Smooth muscle cell (in vitro differentiated cells): ENCODE measurements around the gene C2orf68. TPM values are rescaled to one million over a fixed set of nuclear protein-coding genes. Genes with fewer than 3 reads are reported as not detected.
"Not testable (repeated sequence)": the region's sequence is repeated elsewhere in the genome, so short reads cannot be mapped to it uniquely, and the experiment has no call there.

Experiments used
- DNase-seq: peaks from one replicate; lab custom pipeline; 2025; ENCODE audit not compliant: unreplicated experiment; lab: John Stamatoyannopoulos, UW
- H2AFZ ChIP-seq: fragments of 200-600 bp; sonication (generic); 2 replicates; pipeline ENCODE4 v1.6.0; 2016; ENCODE audit warnings: antibody characterized with exemption, low read depth, mild to moderate bottlenecking
- H3F3A ChIP-seq: fragments of 200-600 bp; sonication (generic); 2 replicates; pipeline ENCODE4 v1.6.0; 2017; ENCODE audit warnings: antibody characterized with exemption, low read depth
- H3K27ac ChIP-seq: fragments of 200-600 bp; sonication (generic); 2 replicates; pipeline ENCODE4 v1.5.1; 2016; ENCODE audit warnings: low read depth, mild to moderate bottlenecking
- H3K27me3 ChIP-seq: fragments of 200-600 bp; sonication (generic); 2 replicates; pipeline ENCODE4 v1.6.1; 2016; ENCODE audit warnings: low read depth, mild to moderate bottlenecking
- H3K36me3 ChIP-seq: fragments of 200-600 bp; sonication (generic); 2 replicates; pipeline ENCODE4 v1.5.1; 2016; ENCODE audit warnings: low read depth
- H3K4me1 ChIP-seq: fragments of 200-600 bp; sonication (generic); 2 replicates; pipeline ENCODE4 v1.5.1; 2016; ENCODE audit warnings: low read depth
- H3K4me2 ChIP-seq: fragments of 200-600 bp; sonication (generic); 2 replicates; pipeline ENCODE4 v1.6.0; 2016; ENCODE audit warnings: mild to moderate bottlenecking
- H3K4me3 ChIP-seq: fragments of 200-600 bp; sonication (generic); 2 replicates; pipeline ENCODE4 v1.5.1; 2016; ENCODE audit warnings: mild to moderate bottlenecking
- H3K79me2 ChIP-seq: fragments of 200-600 bp; sonication (generic); 2 replicates; pipeline ENCODE4 v1.6.0; 2016; ENCODE audit warnings: low read depth, mild to moderate bottlenecking
- H3K9ac ChIP-seq: fragments of 200-600 bp; sonication (generic); 2 replicates; pipeline ENCODE4 v1.6.0; 2016; ENCODE audit warnings: low read depth
- H3K9me3 ChIP-seq: fragments of 200-600 bp; sonication (generic); replicated peaks from 2 replicates; pipeline ENCODE4 v1.5.1; 2016; ENCODE audit warnings: low read depth
- H4K20me1 ChIP-seq: fragments of 200-600 bp; sonication (generic); 2 replicates; pipeline ENCODE4 v1.6.0; 2016; ENCODE audit warnings: low read depth
- WGBS: methylation state at CpG from one replicate; pipeline ENCODE4 v1.1.7; 2016; ENCODE audit warnings: low lambda C conversion rate; 5-methylcytosine and 5-hydroxymethylcytosine counted together
- polyA plus RNA-seq: library from polyadenylated mRNA; unstranded; fragments of >200 nt; fragmentation: Nextera tagmentation; extraction: Ambion mirVana; gene quantifications from 2 replicates; pipeline ENCODE4 v1.2.1, GENCODE V29; 2016
- total RNA-seq: library from RNA; depleted of rRNA; stranded (reverse); fragments of >200 nt; gene quantifications from 2 replicates; pipeline ENCODE4 v1.2.3, GENCODE V29; 2014
- TF ChIP-seq, protein P1 (sequence below): fragments of 200-600 bp; sonication (generic); IDR thresholded peaks from 2 replicates; pipeline ENCODE4 v1.5.1; 2017; ENCODE audit warnings: borderline replicate concordance, mild to moderate bottlenecking, antibody characterized with exemption; ENCODE audit not compliant: insufficient read depth, poor library complexity, severe bottlenecking

C2orf68 gene, protein sequence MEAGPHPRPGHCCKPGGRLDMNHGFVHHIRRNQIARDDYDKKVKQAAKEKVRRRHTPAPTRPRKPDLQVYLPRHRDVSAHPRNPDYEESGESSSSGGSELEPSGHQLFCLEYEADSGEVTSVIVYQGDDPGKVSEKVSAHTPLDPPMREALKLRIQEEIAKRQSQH
- total RNA-seq (7.9 and 9.1 TPM in 2 replicates), polyA plus RNA-seq (10.1 and 11.6 TPM in 2 replicates)

DNA sequence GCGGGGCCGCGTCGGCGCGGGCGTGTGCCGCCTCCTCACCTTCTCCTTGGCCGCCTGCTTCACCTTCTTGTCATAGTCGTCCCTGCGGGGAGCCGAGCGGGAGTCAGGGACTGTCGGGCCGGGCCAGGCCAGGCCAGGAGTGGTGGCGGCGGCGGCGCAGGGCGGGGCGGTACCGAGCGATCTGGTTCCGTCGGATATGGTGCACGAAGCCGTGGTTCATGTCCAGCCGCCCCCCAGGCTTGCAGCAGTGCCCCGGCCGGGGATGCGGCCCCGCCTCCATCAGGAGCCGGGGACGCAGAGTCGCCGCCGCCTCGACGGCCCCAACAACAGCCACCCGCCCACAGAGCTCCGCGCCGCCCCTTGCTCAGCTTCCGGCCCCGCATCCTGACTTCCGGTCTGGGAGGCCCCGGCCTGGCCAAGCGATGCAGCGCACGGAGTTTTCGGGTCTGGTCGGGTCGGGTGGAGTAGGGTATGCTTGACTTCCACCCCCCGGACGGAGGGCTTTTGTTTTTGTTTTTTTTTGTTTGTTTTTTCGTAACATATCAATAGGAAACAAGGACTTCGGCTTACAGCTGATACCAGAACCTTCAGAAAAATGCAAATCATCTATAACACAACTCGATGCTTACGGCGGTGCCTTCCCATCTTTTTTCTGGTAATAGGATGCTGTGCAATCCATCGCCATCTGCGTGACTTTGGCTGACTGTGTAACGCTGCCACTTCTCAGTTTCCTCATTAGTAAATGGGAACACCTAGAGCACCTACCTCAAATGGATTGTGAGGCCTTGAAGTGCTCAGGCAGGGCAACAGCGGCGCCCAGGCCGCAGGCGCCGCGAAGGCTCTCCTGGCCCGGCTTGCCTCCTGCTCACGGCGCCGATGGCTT lies at the start of gene C2orf68:
Gene C2orf68, minus strand, starts transcription at position 362 of the 883 bp plus-strand sequence. Its CDS starts 82 bp downstream, at position 280.
- peak within 1 kb of the TSS; percentile 74 for H3K4me3 ChIP-seq
- no peaks in the 10 kb centered on the region for H3K36me3 ChIP-seq
- 9% methylated on average over 72 of the region's 73 CpGs for whole genome bisulfite sequencing
- peak within 1 kb of the TSS; percentile 82 for H2AFZ ChIP-seq
- peak; percentile 65 for DNase-seq
- H3K9me3 ChIP-seq: no peaks in the 10 kb centered on the region
- peaks cover 9% of the 10 kb centered on the region for H4K20me1 ChIP-seq
- peak within 1 kb of the TSS; percentile 92 for H3K4me2 ChIP-seq
- H3K27ac ChIP-seq: peak within 1 kb of the TSS; percentile 77
- H3K4me1 ChIP-seq: peaks cover 2% of the 10 kb centered on the region
- no peaks in the 10 kb centered on the region for H3K27me3 ChIP-seq
- peaks cover 29% of the 10 kb centered on the region for H3F3A ChIP-seq
- TF ChIP-seq, protein P1, sequence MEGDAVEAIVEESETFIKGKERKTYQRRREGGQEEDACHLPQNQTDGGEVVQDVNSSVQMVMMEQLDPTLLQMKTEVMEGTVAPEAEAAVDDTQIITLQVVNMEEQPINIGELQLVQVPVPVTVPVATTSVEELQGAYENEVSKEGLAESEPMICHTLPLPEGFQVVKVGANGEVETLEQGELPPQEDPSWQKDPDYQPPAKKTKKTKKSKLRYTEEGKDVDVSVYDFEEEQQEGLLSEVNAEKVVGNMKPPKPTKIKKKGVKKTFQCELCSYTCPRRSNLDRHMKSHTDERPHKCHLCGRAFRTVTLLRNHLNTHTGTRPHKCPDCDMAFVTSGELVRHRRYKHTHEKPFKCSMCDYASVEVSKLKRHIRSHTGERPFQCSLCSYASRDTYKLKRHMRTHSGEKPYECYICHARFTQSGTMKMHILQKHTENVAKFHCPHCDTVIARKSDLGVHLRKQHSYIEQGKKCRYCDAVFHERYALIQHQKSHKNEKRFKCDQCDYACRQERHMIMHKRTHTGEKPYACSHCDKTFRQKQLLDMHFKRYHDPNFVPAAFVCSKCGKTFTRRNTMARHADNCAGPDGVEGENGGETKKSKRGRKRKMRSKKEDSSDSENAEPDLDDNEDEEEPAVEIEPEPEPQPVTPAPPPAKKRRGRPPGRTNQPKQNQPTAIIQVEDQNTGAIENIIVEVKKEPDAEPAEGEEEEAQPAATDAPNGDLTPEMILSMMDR: no peak
- H3K79me2 ChIP-seq: peaks cover 33% of the 10 kb centered on the region
- peak within 1 kb of the TSS; percentile 70 for H3K9ac ChIP-seq

DNA sequence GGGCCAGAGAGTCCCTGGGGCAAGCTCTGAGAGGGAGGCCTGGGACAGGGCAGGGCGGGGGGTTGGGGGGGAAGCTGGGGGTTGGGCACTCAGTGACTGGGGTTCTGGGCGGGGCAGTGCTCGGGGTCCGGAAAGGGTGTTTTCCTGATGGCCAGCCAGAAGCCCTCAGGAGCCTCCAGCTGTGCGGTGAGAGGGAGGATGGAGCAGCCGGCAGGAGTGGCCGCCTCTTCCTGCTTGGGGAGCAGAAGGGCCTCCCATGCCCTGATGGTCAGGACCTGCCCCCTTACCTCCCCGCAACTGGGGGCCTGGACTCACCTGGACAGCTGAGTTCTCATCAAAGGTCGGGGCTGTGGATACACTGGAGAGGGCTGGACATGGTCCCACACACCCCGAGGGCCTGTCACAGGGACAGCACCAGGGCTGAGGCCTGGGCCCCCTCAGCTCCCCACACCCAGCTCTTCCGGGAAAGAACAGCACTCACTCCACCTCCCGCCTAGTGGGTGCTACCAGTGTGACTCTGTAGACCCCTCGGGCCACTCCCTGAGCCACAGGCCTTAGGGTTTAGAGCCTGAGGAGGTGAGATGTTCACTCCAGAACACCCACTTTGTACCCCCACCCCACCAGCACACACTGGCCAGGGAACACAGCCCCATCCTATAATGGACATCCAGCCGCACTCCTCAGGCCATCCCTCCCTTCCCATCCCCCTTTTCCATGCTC lies 49.4 kb upstream of the C2orf68 start:
- Histone ChIP-seq H3K9me3 (no peaks in the 10 kb centered on the region), H3K9ac (no peak overlapping the region), H2AFZ (no peak overlapping the region), H3K4me1 (no peaks in the 10 kb centered on the region), H4K20me1 (no peaks in the 10 kb centered on the region), H3F3A (no peaks in the 10 kb centered on the region), H3K27me3 (no peaks in the 10 kb centered on the region), H3K4me2 (no peak overlapping the region), H3K4me3 (no peak overlapping the region), H3K79me2 (no peaks in the 10 kb centered on the region), H3K27ac (no peak overlapping the region), H3K36me3 (no peaks in the 10 kb centered on the region)
- TF ChIP-seq, protein P1: no peak
- WGBS: 95% methylated on average over 14 of the region's 14 CpGs
- no peak for DNase-seq

DNA sequence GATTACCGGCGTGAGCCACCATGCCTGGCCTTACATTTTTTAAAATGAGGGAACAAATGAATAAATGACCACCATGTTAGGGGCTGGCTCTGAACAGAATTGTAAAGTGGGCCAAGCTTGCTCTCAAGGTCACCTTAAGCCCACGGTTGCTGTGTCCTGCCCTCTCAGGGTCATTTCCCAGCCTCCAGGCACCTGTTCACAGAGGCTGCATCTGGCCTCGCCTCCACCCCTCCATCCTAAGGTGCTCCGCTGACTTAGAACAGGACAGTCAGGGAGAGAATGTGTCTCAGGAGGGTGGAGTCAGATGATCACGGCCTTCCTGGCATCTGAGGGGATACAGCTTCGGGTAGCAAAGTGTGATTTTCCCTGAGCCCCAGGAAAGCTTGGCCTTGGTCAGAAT lies 48.9 kb upstream of the C2orf68 start:
- no peak overlapping the region for H3K4me3 ChIP-seq
- no peaks in the 10 kb centered on the region for H3K36me3 ChIP-seq
- H3K27me3 ChIP-seq: no peaks in the 10 kb centered on the region
- H3K9ac ChIP-seq: no peak overlapping the region
- H3K27ac ChIP-seq: no peak overlapping the region
- WGBS: 94% methylated on average over 7 of the region's 7 CpGs
- H3K4me2 ChIP-seq: no peak overlapping the region
- peaks cover 3% of the 10 kb centered on the region for H3F3A ChIP-seq
- H4K20me1 ChIP-seq: no peaks in the 10 kb centered on the region
- H3K9me3 ChIP-seq: no peaks in the 10 kb centered on the region
- H3K4me1 ChIP-seq: no peaks in the 10 kb centered on the region
- DNase-seq: no peak
- no peaks in the 10 kb centered on the region for H3K79me2 ChIP-seq
- TF ChIP-seq, protein P1: no peak
- H2AFZ ChIP-seq: no peak overlapping the region

DNA sequence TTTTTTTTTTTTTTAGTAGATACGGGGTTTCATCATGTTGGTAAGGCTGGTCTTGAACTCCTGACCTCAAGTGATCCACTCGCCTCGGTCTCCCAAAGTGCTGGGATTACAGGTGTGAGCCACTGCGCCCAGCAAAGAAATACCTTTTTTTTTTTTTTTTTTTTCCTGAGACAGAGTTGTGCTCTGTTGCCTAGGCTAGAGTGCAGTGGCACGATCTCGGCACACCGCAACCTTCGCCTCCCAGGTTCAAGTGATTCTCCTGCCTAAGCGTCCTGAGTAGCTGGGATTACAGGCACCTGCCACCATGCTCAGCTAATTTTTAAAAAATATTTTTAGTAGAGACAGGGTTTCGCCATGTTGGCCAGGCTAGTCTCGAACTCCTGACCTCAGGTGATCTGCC lies 48.4 kb upstream of the C2orf68 start:
- H3K27ac ChIP-seq, H3K9ac ChIP-seq, H3F3A ChIP-seq, H3K9me3 ChIP-seq, H3K27me3 ChIP-seq, H3K36me3 ChIP-seq, H3K4me3 ChIP-seq, H3K79me2 ChIP-seq, H2AFZ ChIP-seq, H3K4me1 ChIP-seq, H3K4me2 ChIP-seq, DNase-seq, H4K20me1 ChIP-seq: not testable (repeated sequence)
- WGBS: 97% methylated on average over 11 of the region's 11 CpGs
